ENCODE measurements around the gene CAMK2G.
"Not testable (repeated sequence)": the region's sequence is repeated elsewhere in the genome, so short reads cannot be mapped to it uniquely, and the experiment has no call there.

Gene CAMK2G

DNA sequence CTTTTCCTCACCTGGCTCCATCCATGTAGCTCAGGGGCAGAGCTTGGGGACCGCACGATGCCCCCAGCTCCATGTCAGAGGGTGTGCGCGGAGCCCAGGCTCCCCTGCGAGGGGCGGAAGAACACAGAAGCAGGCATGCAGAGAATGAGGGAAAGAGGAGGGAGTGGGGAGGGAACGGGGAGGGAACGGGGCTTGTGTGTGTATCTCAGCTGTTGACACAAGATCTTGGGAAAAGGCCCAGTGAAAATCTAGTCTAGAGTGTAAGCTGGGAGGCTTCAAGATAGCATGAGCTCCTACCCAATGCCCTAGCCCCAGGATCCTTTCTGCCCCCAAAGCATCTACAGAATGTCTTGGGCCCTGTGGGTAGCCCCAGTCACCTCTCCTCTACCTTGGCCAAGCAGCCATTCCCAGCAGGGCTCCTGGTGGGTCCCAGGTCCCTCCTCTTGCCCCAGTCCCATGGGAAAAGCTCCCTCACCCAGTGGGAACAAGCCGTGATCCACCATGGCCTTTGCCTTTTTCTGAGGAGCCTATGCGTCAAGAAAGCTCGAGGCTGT, 37.9 kb downstream of the CAMK2G start:
- DNase-seq = no peak

DNA sequence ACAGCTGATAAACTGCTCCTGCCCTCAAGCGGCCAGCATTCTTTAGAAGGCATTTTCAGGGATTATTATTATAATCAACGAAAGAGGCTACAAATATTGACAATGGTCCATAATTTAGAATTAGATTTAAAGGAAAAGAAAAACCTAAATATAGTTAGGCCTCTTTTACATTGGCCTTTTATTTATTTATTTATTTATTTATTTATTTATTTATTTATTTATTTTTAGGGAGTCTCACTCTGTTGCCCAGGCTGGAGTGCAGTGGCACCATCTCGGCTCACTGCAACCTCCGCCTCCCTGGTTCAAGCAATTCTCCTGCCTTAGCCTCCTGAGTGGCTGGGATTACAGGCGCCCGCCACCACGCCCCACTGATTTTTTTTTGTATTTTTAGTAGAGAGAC, 45.3 kb downstream of the CAMK2G start:
- not testable (repeated sequence) for DNase-seq

DNA sequence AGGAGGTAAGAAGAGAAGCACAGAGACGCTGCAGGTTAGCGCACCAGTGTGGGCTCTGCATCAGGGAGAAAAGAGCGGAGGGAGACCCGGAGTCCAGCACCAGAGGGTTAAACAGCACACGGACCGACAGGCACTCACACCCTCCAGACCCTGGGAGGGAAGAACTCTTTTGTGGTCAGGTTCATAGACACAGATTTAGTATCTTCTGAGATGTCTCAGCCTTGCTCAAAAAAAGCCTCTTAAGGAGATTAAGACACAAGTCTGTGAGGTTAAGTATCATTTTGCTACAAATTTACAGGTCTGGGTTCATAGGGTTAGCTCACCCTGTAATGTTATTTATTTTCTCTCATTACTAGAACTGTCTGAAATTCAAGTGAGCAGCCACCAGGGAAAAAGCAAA, 46.2 kb downstream of the CAMK2G start:
- DNase-seq = no peak

DNA sequence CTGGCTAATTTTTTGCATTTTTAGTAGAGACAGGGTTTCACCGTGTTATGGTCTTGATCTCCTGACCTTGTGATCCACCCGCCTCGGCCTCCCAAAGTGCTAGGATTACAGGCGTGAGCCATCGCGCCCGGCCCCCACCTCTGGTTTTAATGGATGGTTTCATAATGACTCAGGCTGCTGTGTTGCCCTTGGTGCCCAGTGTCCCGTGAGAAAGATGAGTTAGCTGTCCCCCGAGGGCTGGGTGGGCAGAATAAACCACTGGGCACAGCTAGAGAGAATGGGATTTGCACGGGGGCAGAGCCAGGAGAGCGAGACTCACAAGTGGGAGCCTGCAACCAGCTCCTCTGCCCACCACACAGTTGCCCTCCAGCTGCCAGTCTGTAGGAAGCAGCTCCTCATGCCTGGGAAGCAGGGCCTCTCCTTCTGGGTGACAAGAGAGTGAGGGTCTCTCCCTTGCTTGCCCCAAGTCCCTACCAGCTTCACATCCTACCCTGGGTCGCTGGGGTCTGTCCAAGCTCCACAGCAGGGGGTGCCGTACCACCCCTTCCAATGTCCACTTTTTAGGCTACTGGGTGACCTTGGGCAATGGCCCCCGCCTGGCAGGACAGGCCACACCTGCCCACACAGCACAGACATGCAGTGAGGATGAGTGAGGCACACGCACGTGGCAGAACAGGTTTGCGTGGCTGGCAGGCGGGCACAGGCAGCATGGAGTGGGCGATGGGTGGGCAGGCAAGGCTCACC, 46.8 kb downstream of the CAMK2G start:
- DNase-seq = no peak

DNA sequence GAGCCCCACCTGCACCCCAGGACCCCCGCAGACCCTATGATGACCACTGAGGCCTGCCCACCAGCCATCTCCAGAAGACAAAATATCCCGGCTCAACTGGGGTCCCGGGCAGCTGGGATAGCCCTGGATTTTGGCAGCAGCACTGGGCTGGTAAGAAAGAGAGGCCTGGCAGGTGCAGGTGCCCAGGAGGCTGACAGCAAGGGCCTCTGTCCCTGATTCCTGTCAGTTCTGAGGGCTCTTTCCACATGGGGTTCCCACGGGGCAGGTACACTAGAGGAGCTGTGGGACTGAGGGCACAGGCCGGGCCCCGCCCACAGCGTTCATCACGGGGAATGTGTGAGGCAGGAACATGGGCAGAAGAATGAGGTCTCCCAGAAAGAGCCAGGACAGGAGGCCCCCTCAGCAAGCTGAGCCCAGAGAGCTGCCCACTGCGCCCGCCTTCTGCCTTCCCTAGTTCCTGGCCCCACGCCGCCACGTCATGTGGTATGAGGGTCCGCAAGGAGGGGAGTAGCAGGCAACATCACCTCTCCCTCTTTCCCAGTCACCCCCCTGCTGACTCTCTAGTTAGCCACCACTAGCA, 50.1 kb downstream of the CAMK2G start:
- DNase-seq = no peak

DNA sequence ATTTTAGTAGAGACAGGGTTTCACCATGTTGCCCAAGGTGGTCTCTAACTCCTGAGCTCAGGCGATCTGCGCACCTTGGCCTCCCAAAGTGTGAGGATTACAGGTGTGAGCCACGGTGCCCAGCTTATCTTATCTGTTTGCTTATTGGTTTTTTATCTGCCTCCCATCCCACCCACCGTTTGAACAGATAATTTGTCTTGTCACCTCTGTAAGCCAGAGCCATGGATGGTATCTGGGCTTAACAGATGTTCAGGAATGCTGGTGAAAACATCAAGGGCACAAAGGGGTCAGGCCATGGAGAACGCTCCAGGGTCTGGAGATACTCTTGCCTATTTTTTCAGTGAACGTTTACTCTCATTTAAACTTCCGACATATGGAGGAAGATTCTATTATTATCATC, 51.0 kb downstream of the CAMK2G start:
- DNase-seq = no peak

DNA sequence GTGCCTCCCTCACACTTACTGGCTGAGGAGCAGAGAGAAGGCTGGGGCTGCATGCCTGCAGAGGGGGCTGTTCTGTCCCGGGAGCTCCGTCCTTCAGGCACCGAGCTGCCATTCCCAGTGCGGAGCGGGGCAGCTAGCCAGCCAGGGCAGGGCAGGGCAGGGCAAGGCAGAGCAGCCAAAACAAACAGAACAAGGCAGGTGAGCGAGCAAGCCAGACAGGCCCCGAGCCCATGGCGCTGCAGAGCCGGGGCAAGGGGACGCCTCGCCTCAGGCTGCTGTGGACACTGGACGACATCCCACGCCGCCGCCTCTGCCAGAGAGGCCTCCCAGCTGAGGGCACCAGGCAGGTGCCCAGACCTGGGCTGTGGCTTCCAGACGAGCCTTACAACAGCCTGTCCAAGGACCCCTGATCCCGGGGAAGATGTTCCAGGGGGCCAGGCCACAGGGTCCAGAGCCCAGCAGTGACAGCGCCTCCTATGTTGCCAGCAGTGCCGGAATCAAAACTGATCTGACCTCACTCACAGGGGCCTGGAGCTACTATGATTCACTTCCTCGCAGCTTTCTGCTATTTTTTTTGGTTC, 54.8 kb downstream of the CAMK2G start:
- no peak for DNase-seq

DNA sequence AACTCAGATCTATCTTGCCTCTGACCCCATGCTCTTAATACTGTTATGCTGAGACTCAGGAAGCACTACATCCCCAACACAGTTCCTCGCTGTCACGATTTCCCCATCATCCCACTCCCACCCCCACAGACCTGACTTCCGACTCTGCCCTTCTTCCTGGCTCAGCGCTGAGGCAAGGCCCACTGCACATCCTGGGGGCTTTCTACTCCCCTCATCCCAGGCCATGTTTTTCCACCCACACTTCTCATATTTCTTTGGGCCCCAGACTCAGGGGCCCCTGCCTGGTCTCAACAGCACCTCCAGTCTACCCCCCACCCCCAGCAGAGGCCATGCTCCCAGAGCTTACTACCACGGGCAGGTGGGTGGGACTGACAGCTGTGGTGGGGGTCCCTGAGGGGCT, 55.3 kb downstream of the CAMK2G start:
- DNase-seq = no peak

DNA sequence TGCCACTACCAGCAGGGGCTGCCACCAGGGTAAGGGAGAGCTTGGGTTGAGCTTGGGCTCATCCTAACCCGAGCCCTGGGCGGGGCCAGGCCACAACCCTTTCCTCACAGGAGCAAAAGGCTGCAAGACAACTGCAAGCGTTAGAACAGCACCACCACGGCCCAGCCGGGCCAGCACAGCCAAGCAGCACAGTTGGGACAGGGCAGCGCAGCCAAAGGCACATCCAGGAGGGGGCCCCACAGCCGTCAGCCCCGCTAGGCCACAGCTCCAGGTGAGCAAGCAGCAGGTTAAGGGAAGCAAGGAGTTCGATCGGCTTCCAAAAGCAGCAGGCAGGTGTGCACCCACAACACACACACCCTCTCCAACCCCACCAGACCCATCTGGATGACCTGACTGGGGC, 56.0 kb downstream of the CAMK2G start:
- DNase-seq = no peak

DNA sequence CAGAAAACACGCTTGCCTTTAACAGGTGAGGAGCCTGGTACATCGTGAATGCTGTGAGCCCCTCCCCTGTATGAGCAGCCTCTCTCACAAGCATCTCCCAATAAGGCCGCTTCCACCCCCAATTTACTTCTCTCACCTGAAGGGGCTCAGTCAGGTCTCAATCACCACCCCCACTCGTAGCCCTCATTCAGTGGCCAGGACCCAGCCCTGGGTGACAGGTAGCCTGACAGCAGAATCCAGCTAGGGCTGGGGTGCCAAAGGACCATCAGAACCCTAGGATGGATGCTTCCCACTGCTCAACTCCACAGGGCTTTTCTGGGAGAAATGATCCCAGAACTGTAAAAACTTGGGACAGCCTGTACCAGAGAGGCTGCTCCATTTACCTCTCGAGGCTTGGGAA, 56.5 kb downstream of the CAMK2G start:
- no peak for DNase-seq

DNA sequence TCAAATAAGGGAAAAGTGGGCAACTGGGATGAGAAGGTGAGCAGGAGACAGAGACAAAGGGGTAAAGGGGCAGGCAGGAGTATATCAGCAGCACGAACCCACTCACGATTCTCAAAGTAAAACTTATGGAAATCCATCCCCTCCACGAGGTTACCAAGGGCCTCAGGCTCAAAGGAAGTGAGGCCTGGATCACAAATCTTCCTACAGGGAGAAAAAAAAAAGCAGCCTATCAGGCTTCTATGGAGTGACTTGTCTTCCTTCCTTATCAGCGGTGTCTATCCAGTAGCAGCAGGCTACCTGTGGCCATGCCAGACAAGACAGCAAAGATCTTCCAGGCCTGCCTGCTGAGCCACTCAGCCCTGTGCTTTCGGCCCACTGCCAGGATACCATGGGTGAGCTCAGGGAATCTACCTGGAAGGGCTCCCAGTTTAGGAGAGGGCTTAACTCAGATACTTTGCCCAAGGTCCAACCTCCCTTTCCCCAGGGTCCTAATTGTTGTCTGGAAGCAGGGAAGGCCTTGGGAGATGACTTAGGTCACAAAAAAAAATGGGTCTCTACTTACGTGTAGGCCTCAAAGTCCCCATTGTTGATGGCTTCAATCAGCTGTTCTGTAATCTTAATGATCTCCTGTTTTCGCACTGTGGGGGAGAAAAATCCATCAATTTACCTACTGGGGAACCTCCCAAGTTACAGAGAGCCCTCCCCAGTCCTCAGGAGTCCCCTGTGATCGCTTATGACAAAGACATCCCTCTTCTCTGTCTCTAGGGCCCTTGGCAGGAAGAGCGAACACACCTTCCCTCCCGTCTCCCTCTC, 57.2 kb downstream of the CAMK2G start:
- DNase-seq = no peak

DNA sequence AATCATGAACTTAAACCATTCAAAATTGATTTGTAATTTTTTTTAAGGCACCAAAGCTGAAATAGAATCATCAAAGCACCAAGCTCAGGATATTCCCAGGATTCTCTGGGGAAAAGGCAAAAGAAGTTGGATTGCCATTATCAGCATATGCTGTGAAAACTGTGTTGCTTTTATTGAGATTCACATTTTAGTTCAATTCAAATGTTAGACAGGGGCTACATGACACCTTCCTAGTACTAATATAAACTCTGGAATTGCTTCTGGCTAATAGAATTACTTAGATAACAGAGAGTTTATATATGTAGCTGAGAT, 58.7 kb downstream of the CAMK2G start:
- no peak for DNase-seq

DNA sequence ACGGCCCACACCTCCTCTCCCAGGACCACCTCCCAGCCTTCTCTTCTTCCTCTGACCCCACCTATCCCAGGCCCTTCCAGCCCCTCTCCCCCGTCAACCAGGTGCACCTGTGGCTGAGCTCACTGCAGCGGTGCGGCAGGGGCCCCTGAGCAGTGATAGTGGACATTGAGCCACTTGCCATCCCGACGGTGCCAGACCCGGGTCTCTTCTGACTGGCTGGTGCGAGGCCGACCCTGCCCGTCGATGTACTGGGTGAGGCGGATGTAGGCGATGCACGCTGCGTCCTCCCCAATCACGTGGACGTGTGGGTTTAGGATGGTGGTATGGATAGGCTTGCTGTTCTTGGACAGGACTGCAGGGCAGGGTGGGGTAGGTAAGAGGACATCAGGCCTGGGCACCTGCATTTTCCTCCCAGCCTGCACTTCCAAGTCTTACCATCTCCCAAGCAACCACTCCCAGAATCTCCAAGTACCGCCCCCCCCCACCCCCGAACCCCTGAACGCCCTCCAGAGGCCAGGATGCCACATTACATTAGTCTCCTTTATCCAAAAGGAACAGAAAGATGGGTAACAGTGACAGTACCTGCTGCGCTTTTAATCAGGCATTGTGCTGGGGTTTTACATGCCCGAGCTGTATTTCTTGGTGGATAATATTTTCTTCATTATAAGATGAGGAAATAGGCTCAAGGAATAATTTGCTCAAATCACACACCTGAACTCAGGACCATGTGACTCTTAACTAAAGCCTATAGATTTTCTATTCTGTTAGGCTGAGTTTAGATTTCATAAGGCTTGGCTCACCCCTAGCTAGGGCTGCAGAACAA, 59.2 kb downstream of the CAMK2G start:
- DNase-seq = no peak

DNA sequence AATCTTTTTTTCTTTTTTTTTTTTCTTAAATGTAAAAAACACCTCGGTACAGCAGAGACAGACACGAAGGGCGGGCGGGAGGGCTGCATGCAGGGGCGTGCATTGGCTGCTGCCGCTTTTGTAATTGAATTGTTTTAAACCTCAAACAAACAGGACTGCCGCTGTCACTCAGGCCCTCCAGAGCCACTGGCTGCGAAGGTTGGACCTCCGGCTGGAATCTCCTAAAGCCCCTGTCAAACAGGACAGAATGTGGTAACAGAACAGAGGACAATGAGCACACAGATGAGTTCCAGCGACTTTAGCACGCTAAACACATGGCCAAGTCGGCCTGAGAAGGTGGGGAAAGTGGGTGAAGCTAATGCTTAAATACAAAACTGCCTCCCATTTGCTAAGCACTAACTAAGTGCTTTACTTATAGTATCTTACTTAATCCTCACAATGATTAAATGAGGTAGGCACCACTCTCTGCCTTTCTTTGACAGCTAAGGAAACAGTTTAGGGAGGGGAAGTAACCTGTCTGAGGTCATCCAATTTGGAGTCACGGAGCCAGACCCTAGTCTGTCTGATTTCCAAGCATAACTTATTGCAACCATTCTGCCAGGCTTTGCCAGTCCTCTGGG, 60.0 kb downstream of the CAMK2G start:
- no peak for DNase-seq

DNA sequence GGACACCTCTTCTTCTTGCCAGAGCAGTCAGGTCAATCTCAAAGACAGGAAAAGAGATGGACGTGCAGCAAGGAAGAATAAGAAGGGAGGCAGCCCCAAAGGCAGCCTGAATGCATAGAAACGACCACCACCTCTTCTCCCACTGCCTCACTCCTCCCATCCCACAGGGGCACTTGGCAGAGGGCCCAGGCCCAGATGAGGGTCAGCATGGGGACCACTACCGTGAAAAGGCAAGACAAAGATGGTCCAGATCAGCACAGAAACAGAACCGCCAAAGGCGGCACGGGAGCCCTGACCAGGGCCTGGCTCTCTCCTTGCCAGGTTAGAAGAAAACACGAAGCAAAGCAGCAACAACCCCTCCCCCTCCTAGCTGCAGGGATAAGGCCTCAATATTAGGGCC, 61.0 kb downstream of the CAMK2G start:
- DNase-seq = no peak

DNA sequence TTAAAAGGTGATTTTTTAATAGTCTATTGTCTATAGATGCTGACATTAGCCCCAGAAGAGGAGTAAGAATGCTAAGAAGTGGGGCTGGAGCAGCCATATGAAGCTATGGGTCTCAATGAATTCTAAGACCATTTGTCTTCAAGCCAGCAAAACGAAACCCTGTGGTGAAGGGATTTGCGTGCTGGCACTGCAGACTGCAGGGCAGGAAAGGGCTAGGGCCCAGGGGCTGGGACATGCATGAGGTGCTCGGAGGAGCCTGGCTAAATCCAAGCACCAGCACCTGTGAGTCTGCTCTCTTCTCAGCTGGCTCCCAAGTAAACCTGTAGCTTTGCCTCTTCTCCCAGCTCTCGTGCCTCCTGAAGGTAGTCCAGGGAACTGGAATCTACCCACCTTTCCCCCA, 61.7 kb downstream of the CAMK2G start:
- no peak for DNase-seq

DNA sequence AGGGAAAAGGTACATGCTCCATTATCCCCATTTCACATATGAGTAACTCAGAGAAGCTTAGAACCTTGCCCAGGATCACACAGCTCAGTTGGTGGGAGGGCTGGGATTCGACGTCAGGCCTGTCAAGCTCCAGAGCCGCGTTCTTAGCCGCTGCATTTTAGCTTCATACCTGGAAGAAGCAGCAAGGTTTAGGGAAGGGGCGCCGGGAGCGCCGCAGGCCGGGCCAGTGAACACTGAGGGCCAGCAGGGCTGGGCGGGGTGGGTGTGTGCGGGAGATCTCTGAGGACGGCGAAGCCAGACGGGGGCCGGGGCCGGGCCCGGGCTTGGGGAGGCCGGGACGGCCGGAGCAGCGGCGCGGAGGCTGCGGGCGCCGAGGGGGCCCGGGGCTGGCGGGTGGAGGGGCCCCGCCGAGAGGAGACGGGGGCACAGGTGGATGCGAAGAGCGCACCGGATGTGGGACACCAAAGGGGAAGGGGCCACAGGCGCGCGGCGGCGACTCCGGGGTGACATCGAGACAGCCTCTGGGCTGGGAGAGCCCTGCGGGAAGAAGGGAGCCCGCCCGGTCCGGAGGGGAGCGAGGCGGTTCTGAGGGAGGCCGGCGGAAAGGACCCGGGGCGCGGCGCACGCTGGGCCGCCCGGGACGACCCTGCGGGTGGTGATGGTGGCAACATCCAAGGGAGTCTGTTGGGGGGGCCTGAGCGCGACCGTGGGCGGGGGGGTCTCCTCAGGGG, 63.5 kb downstream of the CAMK2G start:
- DNase-seq = no peak

DNA sequence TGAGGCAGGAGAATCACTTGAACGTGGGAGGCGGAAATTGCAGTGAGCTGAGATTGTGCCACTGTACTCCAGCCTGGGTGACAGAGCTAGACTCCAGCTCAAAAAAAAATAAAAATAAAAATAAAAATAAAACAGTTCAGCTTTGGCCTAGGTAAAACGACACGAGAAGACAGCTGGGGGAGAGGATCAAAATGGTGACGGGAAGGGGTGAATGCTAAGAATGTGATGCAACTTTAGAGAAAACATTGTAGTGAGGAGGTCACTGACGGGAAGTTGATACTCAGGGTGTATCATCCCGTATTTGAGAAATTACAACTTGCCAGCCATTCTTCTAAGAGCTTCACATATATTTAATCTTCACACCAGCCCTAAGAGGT, 64.0 kb downstream of the CAMK2G start:
- no peak for DNase-seq

DNA sequence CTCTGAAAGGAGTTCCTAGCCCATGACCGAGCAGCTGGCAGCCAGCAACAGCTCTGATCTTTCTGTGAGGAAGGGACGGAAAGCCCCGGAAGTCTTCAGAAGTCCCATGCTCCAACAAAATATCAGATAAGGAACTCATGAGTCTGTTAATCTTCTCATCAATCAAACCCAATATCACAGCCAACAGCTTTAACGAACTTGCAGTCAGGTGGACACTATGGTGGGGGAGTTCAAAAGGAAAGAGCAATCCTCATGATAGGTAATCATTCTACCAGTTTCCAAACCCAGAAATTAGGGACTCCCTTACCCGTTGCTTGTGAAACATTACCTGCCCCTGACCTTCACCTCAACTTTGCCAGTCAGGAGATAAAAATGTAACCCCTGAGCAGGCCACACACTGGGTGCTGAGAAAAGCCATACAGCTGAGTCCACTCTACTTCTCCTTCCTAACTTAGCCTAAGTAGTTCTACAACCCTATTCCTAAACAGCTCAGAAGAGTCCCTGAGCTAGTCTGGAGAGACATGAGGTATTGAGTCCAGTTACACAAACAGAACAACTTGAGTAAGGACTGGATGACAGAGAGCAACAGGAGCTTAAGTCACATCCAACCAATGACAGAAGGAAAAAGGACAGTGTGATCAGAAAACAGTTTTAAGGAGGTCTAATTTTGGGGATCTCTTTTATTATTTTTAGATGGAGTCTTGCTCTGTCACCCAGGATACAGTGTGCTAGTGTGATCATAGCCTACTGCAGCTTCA, 65.1 kb downstream of the CAMK2G start:
- DNase-seq = no peak

DNA sequence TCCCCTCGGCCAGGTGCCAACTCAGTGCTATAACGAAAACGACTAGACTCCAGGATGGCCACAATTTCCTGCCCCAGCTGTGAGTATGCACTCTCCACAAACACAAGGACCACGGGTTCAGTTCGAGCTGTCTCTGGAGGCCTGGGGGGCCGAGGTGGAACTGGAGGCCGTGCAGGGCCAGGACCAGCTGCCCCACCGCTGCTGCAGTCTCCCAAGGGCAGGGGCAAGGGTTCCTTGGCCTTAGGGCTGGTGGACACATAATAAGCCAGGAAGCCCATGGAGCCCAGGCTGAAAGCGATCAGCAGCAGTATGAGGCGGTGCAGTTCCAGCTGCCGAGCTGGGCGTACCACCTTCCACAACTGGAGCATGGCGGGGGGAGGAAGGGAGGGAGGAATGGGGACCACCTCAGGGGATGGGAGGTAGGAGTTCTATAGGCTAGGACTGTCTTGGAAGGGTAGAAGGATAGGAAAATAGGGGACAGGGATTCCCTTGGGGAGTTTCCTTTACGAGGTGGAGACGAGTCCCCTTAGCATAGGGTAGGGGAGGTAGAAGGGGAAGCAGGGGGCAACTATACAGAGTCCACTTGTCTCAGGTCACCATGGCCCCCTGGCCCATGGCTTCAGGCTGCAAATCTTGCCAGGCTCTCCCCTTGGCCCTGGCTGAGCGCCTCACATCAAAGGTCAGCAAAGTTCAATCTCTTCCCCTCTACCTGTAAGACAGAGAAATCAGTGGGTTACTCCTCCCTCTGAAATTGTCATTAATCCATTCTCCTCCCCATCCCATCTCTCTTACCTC, 66.1 kb downstream of the CAMK2G start:
- no peak for DNase-seq

Data from NCI-H2227 treated with DMSO at 0.1 percent for 48 hours (cell line).